ENCODE measurements around the gene LRATD1. TPM values are rescaled to one million over a fixed set of nuclear protein-coding genes. Genes with fewer than 3 reads are reported as not detected.

The LRATD1 gene
- total and polyA plus RNA-seq, 2 donors (not counting 3 experiments of a cell fraction or from before 2014, with no cell fraction given) = not detected

GRCh38 chr2:14615760-14616159, 16.8 kb upstream of the LRATD1 start:
- dilution Hi-C loops (cut with MboI; ENCODE audit: extremely low pct_ligation_motif_present, low sequenced_read_pairs) = no loop called here
- CTCF ChIA-PET = no interaction called here
- H3K27me3 ChIP-seq (ENCODE audit: control insufficient read depth in 2 of 2, insufficient read depth in 2 of 2, low read length in 2 of 2) = no peaks in the 10 kb centered on the region
- FAIRE-seq (no peak), DNase-seq (ENCODE audit: low read depth, low spot score) (no peak)
- no peak overlapping the region for H3K27ac ChIP-seq (ENCODE audit: insufficient read depth, low read depth, low read length)
- no peaks in the 10 kb centered on the region for H3K4me1 ChIP-seq (ENCODE audit: control insufficient read depth, extremely low read depth, insufficient read depth, low read length)
- no peaks in the 10 kb centered on the region for H3K36me3 ChIP-seq (ENCODE audit: control insufficient read depth in 2 of 2, extremely low read depth in 1 of 2, insufficient read depth in 2 of 2, low read length in 2 of 2)
- H3K9me1 ChIP-seq (replicated peaks; ENCODE audit: control insufficient read depth, extremely low read depth, insufficient read depth, low read length) = no peaks in the 10 kb centered on the region
- no peaks in the 10 kb centered on the region for H4K20me1 ChIP-seq (replicated peaks; ENCODE audit: control insufficient read depth, extremely low read depth, insufficient read depth, low read length)
- H3K4me3 ChIP-seq (replicated peaks in 1 of 3; ENCODE audit: insufficient read depth in 1 of 3, low read depth in 1 of 3, low read length in 3 of 3) = no peak overlapping the region
- no peak overlapping the region for H3K4me2 ChIP-seq (ENCODE audit: insufficient read depth, low read length)
- H2AFZ ChIP-seq (ENCODE audit: low read depth, low read length) = no peak overlapping the region
- H3K79me2 ChIP-seq (ENCODE audit: control insufficient read depth, insufficient read depth, low read length) = no peaks in the 10 kb centered on the region
- no peak overlapping the region for H3K9ac ChIP-seq (replicated peaks; ENCODE audit: extremely low read depth, insufficient read depth, low read length)
- no TSS peak for BruUV-seq (replicated peaks)
- peaks cover 2% of the 10 kb centered on the region for H3K9me3 ChIP-seq (replicated peaks; ENCODE audit: control insufficient read depth, insufficient read depth, low read length)
- intact Hi-C loops (cut with micrococcal nuclease) = no loop called here
- POLR2A ChIA-PET = no interaction called here
- no peak for TF ChIP-seq POLR2AphosphoS5 (IDR thresholded peaks at IDR 0.05; ENCODE audit: insufficient read depth, low read depth, low read length)
- TF ChIP-seq POLR2A (IDR thresholded peaks at IDR 0.05; ENCODE audit: low read depth, low read length) = no peak
- no peak for TF ChIP-seq EZH2 (IDR thresholded peaks at IDR 0.05; ENCODE audit: borderline replicate concordance, low read depth, low read length, severe bottlenecking)
- no peak for TF ChIP-seq JUN (IDR thresholded peaks at IDR 0.05; ENCODE audit: borderline replicate concordance, insufficient read depth, insufficient read length, low read depth)
- no peak for TF ChIP-seq MAX (IDR thresholded peaks at IDR 0.05; ENCODE audit: insufficient read depth, insufficient read length)
- TF ChIP-seq GATA2 (IDR thresholded peaks at IDR 0.05; ENCODE audit: insufficient read depth, insufficient read length, low read depth, low read length) = no peak
- no peak for TF ChIP-seq MYC (IDR thresholded peaks at IDR 0.05; ENCODE audit: low read depth, low read length)
- TF ChIP-seq CTCF (IDR thresholded peaks at IDR 0.05; ENCODE audit: extremely low read depth in 1 of 2, insufficient read depth in 1 of 2, low read depth in 1 of 2, low read length in 2 of 2) = no peak
- TF ChIP-seq FOS (IDR thresholded peaks at IDR 0.05; ENCODE audit: borderline replicate concordance, insufficient read depth, low read length) = no peak

Data from endothelial cell of umbilical vein (primary cell).